Lower leg skin (tissue), 3 donors: ENCODE data around the gene HIP1.
"Not testable (repeated sequence)": the region's sequence is repeated elsewhere in the genome, so short reads cannot be mapped to it uniquely, and the experiment has no call there.

Experiments
- POLR2A ChIP-seq, 2 donors: fragments of 450-650 bp; IDR thresholded peaks; one replicate each; pipeline ENCODE4 v1.6.1; 2016 to 2017; ENCODE audit warnings: antibody characterized with exemption in 2 of 2, mild to moderate bottlenecking in 1 of 2, moderate library complexity in 1 of 2
- TF ChIP-seq, protein P1 (sequence below), 3 donors: fragments of 450-650 bp; IDR thresholded peaks; one replicate each; pipeline ENCODE4 v1.5.1; 2016; ENCODE audit warnings: antibody characterized with exemption in 3 of 3, mild to moderate bottlenecking in 3 of 3, moderate library complexity in 2 of 3

DNA sequence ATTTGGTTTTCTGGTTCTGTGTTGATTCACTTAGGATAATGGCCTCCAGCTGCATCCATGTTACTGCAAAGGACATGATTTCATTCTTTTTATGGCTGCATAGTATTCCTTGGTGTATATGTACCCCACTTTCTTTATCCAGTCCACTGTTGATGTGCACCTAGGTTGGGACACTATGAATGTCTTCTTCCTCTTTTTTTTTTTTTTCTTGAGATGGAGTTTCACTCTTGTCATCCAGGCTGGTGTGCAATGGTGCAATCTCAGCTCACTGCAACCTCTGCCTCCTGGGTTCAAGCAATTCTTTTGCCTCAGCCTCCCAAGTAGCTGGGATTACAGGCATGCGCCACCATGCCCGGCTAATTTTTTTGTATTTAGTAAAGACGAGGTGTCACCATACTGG lies 23.1 kb upstream of the HIP1 start:
- not testable (repeated sequence) for TF ChIP-seq POLR2A (IDR thresholded peaks at IDR 0.05)
- TF ChIP-seq, protein P1, sequence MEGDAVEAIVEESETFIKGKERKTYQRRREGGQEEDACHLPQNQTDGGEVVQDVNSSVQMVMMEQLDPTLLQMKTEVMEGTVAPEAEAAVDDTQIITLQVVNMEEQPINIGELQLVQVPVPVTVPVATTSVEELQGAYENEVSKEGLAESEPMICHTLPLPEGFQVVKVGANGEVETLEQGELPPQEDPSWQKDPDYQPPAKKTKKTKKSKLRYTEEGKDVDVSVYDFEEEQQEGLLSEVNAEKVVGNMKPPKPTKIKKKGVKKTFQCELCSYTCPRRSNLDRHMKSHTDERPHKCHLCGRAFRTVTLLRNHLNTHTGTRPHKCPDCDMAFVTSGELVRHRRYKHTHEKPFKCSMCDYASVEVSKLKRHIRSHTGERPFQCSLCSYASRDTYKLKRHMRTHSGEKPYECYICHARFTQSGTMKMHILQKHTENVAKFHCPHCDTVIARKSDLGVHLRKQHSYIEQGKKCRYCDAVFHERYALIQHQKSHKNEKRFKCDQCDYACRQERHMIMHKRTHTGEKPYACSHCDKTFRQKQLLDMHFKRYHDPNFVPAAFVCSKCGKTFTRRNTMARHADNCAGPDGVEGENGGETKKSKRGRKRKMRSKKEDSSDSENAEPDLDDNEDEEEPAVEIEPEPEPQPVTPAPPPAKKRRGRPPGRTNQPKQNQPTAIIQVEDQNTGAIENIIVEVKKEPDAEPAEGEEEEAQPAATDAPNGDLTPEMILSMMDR (IDR thresholded peaks at IDR 0.05) = not testable (repeated sequence)
